Measurements from ENCODE around the gene STRIP2.

DNA sequence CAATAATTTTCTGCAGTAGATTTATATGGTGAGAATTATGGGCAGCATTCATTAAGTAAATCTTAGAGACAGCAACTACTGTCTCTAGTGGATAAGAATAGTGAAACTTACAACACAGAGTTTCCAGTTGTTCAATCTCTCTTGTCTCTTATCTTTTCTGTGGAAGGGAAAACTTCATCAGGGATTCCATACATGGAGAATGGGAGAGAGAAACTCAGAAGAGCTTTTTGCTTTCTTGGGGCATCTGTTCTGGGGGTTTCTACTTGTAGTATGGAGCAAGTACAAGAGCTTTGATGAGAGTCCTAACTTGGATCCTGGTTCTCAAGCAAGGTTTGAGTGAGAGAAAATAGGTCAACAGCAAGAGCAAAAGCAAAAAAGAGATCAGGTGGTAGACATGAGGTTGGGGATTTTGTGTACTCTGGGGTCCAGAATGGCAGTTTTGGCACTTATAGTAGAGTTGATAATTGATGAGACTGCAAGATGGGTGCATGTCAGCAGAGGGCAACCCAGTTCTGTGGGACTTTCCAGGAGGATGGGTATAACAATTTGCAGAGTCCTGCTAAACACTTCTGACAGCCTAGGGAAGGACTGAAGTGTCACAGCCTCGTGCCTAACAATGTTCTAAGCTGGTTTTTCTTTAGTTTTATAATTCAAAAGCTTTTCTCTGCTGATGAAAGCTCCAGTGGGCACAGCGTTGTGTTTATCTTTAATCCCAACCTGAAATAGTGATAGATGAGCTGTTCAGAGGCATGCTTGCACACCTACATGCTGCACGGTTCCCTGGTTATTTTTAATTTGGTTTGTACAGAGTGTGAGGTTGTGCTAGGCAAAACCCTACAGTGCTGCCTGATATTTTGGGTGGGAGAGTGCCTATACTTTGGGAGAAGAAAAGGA lies 32.0 kb upstream of the STRIP2 start:
- TF ChIP-seq CTCF (IDR thresholded peaks at IDR 0.05) = peak in 2 of 12 donors; percentile 7 to 10
- TF ChIP-seq POLR2A (IDR thresholded peaks at IDR 0.05) = no peak
